Osteoblast (primary cell): ENCODE results near the gene TMEM59L. TPM values are rescaled to one million over a fixed set of nuclear protein-coding genes. Genes with fewer than 3 reads are reported as not detected.

Experiments
- DNase-seq: peaks from one replicate; pipeline ENCODE4 v3.0.0; 2011; ENCODE audit warnings: low spot score, mixed read lengths; ENCODE audit not compliant: insufficient read length; ENCODE audit errors: missing footprints
- H2AFZ ChIP-seq: 2 replicates; pipeline ENCODE4 v1.6.0; 2011; ENCODE audit warnings: mild to moderate bottlenecking, low read length
- H3K27ac ChIP-seq: 2 replicates; pipeline ENCODE4 v1.5.1; 2011; ENCODE audit warnings: mild to moderate bottlenecking, low read depth, low read length, moderate library complexity
- H3K27me3 ChIP-seq: 2 replicates; pipeline ENCODE4 v1.6.0; 2012; ENCODE audit warnings: mild to moderate bottlenecking, control low read depth, inconsistent platforms, low read length, moderate library complexity; ENCODE audit not compliant: insufficient read depth
- H3K36me3 ChIP-seq: 2 replicates; pipeline ENCODE4 v1.5.1; 2011; ENCODE audit warnings: mild to moderate bottlenecking, low read length, control low read depth, moderate library complexity; ENCODE audit not compliant: insufficient read depth
- H3K4me1 ChIP-seq: 2 replicates; pipeline ENCODE4 v1.5.1; 2011; ENCODE audit warnings: mild to moderate bottlenecking, low read length, control low read depth, moderate library complexity; ENCODE audit not compliant: insufficient read depth
- H3K4me2 ChIP-seq: 2 replicates; pipeline ENCODE4 v1.6.0; 2011; ENCODE audit warnings: mild to moderate bottlenecking, low read length; ENCODE audit not compliant: insufficient read depth
- H3K4me3 ChIP-seq: fragments of 200-600 bp; sonication (generic); 3 replicates; pipeline ENCODE4 v1.5.1; 2012; ENCODE audit warnings: mild to moderate bottlenecking, low read length, inconsistent platforms; ENCODE audit not compliant: insufficient read depth
- H3K79me2 ChIP-seq: 2 replicates; pipeline ENCODE4 v1.6.0; 2012; ENCODE audit warnings: mild to moderate bottlenecking, low read length, control low read depth, inconsistent platforms; ENCODE audit not compliant: insufficient read depth
- H3K9me3 ChIP-seq: 2 replicates; pipeline ENCODE4 v1.5.1; 2011; ENCODE audit warnings: low read depth, low read length, control low read depth
- H4K20me1 ChIP-seq: 2 replicates; pipeline ENCODE4 v1.6.0; 2012; ENCODE audit warnings: mild to moderate bottlenecking, low read length, control low read depth; ENCODE audit not compliant: insufficient read depth
- total RNA-seq: library from RNA; depleted of rRNA; stranded (reverse); fragments of >200 nt; gene quantifications from 2 replicates; pipeline ENCODE4 v1.2.3, GENCODE V29; 2012
- TF ChIP-seq, protein P1 (sequence below): IDR thresholded peaks from 2 replicates; pipeline ENCODE4 v1.5.1; 2011; ENCODE audit warnings: mild to moderate bottlenecking, low read depth, low read length, moderate library complexity; ENCODE audit errors: extremely low read depth

The TMEM59L gene
- total RNA-seq, 1 donor: 0.36 TPM

DNA sequence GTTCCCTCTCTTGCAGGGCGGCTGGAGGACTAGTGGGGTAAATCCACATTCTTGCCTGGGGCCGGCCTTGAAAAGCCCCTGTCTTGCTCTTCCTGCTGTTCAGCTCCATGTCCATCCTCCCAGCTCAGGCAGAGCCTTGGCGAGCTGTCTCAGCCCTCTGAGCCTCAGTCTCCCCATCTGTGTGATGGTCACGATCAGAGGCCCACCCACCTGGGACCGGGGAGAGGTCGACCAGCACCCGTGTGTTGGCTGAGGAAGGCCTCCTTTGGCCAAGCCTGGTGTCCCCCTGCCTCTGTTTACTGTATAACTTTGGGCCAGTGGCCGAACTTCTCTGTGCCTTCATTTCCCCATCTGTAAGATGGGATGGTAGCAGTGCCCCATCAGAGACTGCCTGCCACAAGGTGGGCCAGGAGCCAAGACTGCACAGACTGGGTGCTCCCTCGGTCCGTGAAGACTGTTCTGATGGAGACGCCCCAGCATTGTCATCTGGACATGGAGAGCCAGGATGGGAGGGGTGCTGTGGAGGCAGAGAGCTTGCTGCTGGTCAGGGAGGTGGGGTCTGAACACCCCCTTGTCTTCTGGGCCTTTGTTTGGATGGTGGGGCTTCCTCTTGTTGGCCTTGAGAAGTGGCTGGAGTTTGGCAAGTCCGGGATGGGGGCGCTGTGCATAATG lies 42.6 kb downstream of the TMEM59L start:
- no peak overlapping the region for H2AFZ ChIP-seq
- H3K36me3 ChIP-seq: no peaks in the 10 kb centered on the region
- no peaks in the 10 kb centered on the region for H3K27me3 ChIP-seq
- H3K4me1 ChIP-seq: peaks cover 51% of the 10 kb centered on the region
- peaks cover 44% of the 10 kb centered on the region for H3K79me2 ChIP-seq
- H3K4me3 ChIP-seq: no peak overlapping the region
- H3K9me3 ChIP-seq: no peaks in the 10 kb centered on the region
- TF ChIP-seq, protein P1, sequence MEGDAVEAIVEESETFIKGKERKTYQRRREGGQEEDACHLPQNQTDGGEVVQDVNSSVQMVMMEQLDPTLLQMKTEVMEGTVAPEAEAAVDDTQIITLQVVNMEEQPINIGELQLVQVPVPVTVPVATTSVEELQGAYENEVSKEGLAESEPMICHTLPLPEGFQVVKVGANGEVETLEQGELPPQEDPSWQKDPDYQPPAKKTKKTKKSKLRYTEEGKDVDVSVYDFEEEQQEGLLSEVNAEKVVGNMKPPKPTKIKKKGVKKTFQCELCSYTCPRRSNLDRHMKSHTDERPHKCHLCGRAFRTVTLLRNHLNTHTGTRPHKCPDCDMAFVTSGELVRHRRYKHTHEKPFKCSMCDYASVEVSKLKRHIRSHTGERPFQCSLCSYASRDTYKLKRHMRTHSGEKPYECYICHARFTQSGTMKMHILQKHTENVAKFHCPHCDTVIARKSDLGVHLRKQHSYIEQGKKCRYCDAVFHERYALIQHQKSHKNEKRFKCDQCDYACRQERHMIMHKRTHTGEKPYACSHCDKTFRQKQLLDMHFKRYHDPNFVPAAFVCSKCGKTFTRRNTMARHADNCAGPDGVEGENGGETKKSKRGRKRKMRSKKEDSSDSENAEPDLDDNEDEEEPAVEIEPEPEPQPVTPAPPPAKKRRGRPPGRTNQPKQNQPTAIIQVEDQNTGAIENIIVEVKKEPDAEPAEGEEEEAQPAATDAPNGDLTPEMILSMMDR: no peak
- H3K27ac ChIP-seq: no peak overlapping the region
- DNase-seq: peak; percentile 47
- H4K20me1 ChIP-seq: no peaks in the 10 kb centered on the region
- H3K4me2 ChIP-seq: no peak overlapping the region

DNA sequence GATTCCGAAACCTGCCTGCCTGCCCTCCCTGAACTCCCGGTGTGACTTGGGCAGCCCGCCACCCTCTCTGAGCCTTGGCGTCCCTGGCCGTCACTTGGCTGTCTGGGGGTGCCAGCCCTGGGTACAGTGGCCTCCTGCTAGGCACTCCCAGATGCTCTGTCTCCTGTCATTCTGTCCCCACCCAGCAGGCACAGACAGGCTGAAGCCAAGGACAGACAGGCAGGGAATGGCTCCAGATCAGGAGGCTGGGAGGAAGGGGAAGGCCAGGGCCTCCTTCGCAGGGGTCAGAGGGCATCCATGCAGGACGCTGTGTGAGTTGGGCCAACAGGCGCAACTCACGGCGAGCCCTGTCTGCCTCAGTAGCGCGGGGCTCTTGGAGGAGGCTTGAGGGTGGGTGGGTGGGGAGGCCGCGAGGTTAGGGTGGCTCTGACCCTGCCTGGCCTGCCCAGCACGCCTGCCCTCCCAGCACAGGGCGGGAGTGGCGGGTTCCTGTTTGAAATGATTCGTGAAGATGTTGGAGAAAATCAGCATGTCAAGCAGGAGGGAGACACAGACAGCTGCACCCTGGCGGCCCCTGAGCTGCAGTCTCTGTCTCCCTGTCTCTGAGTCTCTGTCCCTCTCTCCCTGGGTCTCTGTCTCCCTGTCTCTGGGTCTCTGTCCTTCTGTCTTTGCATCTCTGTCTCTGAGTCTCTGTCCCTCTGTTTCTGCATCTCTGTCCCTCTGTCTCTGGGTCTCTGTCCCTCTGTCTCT lies 43.8 kb downstream of the TMEM59L start:
- TF ChIP-seq, protein P1: no peak
- Histone ChIP-seq H3K4me3 (no peak overlapping the region), H3K4me1 (peaks cover 51% of the 10 kb centered on the region), H4K20me1 (no peaks in the 10 kb centered on the region), H3K79me2 (peaks cover 41% of the 10 kb centered on the region), H2AFZ (no peak overlapping the region), H3K27me3 (no peaks in the 10 kb centered on the region), H3K9me3 (no peaks in the 10 kb centered on the region), H3K27ac (peak overlapping the region; percentile 98), H3K4me2 (no peak overlapping the region), H3K36me3 (no peaks in the 10 kb centered on the region)
- peak; percentile 77 for DNase-seq

DNA sequence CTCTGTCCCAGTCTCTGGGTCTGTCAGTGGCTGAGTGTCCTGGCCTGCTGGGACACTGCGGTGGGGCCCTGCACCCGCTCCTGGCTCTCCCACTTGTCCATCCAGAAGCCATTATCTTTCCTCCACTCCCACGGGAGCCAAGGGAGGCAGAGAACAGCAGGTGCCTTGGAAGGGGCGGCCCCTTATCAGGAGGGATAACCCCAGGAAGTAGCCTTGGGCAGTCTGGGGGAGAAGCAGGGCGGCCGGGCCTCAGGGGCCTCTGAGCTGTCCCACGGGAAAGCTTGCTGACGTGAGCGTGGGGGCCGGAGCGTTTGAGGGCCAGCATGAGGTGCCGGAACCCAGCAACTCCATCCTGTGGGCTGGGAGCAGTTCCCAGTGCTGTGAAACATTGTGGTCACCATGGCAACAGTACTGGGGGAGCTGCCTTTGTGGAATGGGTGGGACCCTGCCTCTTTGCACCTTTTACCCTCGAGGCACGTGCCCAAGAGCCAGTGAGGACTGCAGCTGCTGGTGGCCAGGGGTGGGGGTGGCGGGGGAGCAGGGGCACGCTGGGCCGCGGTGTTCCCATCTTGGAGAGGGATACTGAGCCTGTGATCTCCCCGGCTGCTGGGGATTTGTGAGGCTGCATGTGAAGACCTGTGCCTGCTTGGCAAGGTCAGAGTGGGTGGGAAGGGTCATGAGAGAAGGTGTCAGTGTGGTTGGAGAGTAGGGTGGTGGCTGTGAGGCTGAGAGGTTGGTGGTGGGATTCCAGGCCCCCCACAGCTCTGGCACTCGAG lies 45.1 kb downstream of the TMEM59L start:
- DNase-seq: peak; percentile 99
- Histone ChIP-seq H3K79me2 (peaks cover 40% of the 10 kb centered on the region), H3K4me2 (peak overlapping the region; percentile 41), H3K27me3 (no peaks in the 10 kb centered on the region), H3K9me3 (no peaks in the 10 kb centered on the region), H2AFZ (no peak overlapping the region), H3K27ac (peak overlapping the region; percentile 98), H3K4me1 (peaks cover 53% of the 10 kb centered on the region), H3K36me3 (no peaks in the 10 kb centered on the region), H3K4me3 (no peak overlapping the region), H4K20me1 (no peaks in the 10 kb centered on the region)
- TF ChIP-seq, protein P1: no peak
